HG03135 (cell line): ENCODE results near the gene AK8.
A peak's percentile ranks its signal among the peaks of the same experiment; 100 is the strongest.
"Not testable (repeated sequence)": the region's sequence is repeated elsewhere in the genome, so short reads cannot be mapped to it uniquely, and the experiment has no call there.

Experiments
- ATAC-seq: cut with Tn5 transposase; IDR thresholded peaks from one replicate; pipeline ENCODE4 v1.9.1; 2021; ENCODE audit warnings: mild to moderate bottlenecking, moderate library complexity; ENCODE audit not compliant: unreplicated experiment

Gene AK8

GRCh38 chr9:132774886-132775285, 103.2 kb downstream of the AK8 start:
- no peak for ATAC-seq

- no peak for ATAC-seq
These were observed 104.2 kb downstream of the AK8 start for GRCh38 chr9:132773764-132774339.

GRCh38 chr9:132773093-132773492, 105.0 kb downstream of the AK8 start:
- ATAC-seq, result no peak

GRCh38 chr9:132771752-132772151, 106.3 kb downstream of the AK8 start:
- not testable (repeated sequence) for ATAC-seq

GRCh38 chr9:132770770-132771310, 107.2 kb downstream of the AK8 start:
- ATAC-seq, result no peak

- peak; percentile 72 for ATAC-seq
These were observed 107.9 kb downstream of the AK8 start for GRCh38 chr9:132769906-132770769.

GRCh38 chr9:132768932-132769905, 108.9 kb downstream of the AK8 start:
- ATAC-seq, result peak; percentile 43

- no peak for ATAC-seq
These were observed 114.5 kb downstream of the AK8 start for GRCh38 chr9:132763574-132763973.

GRCh38 chr9:132762896-132763295, 115.2 kb downstream of the AK8 start:
- no peak for ATAC-seq

GRCh38 chr9:132761602-132762001, 116.5 kb downstream of the AK8 start:
- ATAC-seq, result no peak

- no peak for ATAC-seq
These were observed 118.0 kb downstream of the AK8 start for GRCh38 chr9:132760057-132760456.

GRCh38 chr9:132757016-132757415, 121.1 kb downstream of the AK8 start:
- no peak for ATAC-seq

GRCh38 chr9:132756214-132756845, 121.8 kb downstream of the AK8 start:
- ATAC-seq, result no peak

- no peak for ATAC-seq
These were observed 123.0 kb downstream of the AK8 start for GRCh38 chr9:132755096-132755495.

- no peak for ATAC-seq
These were observed 123.8 kb downstream of the AK8 start for GRCh38 chr9:132754236-132754635.

- no peak for ATAC-seq
These were observed 124.5 kb downstream of the AK8 start for GRCh38 chr9:132753593-132753880.

- ATAC-seq, result no peak
These were observed 125.0 kb downstream of the AK8 start for GRCh38 chr9:132752877-132753592.

- no peak for ATAC-seq
These were observed 127.4 kb downstream of the AK8 start for GRCh38 chr9:132750668-132751067.

- no peak for ATAC-seq
These were observed 128.8 kb downstream of the AK8 start for GRCh38 chr9:132749306-132749705.

GRCh38 chr9:132748450-132748849, 129.6 kb downstream of the AK8 start:
- no peak for ATAC-seq
